Heart left ventricle (tissue), 16 donors: ENCODE measurements around the gene RAB5IF. TPM values are rescaled to one million over a fixed set of nuclear protein-coding genes. Genes with fewer than 3 reads are reported as not detected.
"Not testable (repeated sequence)": the region's sequence is repeated elsewhere in the genome, so short reads cannot be mapped to it uniquely, and the experiment has no call there.

ENCODE experiments used
- ATAC-seq, 4 donors: fragments of 200-7000 bp; cut with Tn5 transposase; one replicate each; pipeline ENCODE4 v1.9.1; 2020 to 2022; ENCODE audit warnings: moderate library complexity in 4 of 4, mild to moderate bottlenecking in 3 of 4, moderate number of reproducible peaks in 1 of 4
- DNase-seq, 5 donors: peaks; one replicate each; pipeline ENCODE4 v3.0.0-alpha.2; 2020
- H3K27ac ChIP-seq, 12 donors: fragments of 200-600 bp; sonication (generic) in 4 of 12; one replicate each; pipeline versions ENCODE4 v1.5.0 to v1.8.0; 2016 to 2022; ENCODE audit warnings: mild to moderate bottlenecking in 2 of 12
- H3K27me3 ChIP-seq, 9 donors: fragments of 200-600 bp; sonication (generic) in 2 of 9; one replicate each; pipeline versions ENCODE4 v1.5.1 to v1.8.0; 2016 to 2022; ENCODE audit warnings: mild to moderate bottlenecking in 3 of 9
- H3K36me3 ChIP-seq, 9 donors: fragments of 200-600 bp; sonication (generic) in 2 of 9; one replicate each; pipeline versions ENCODE4 v1.5.0 to v1.8.0; 2018 to 2022; ENCODE audit warnings: mild to moderate bottlenecking in 2 of 9
- H3K4me1 ChIP-seq, 12 donors: fragments of 200-600 bp; sonication (generic) in 4 of 12; one replicate each; pipeline versions ENCODE4 v1.5.0 to v1.8.0; 2016 to 2022; ENCODE audit warnings: mild to moderate bottlenecking in 3 of 12
- H3K4me3 ChIP-seq, 12 donors: fragments of 200-600 bp; sonication (generic) in 4 of 12; one replicate each; pipeline versions ENCODE4 v1.5.0 to v1.8.0; 2017 to 2022; ENCODE audit warnings: mild to moderate bottlenecking in 9 of 12, moderate library complexity in 4 of 12
- H3K9me3 ChIP-seq, 12 donors: fragments of 200-600 bp; sonication (generic) in 4 of 12; one replicate each; pipeline versions ENCODE4 v1.5.0 to v1.8.0; 2016 to 2022; ENCODE audit warnings: mild to moderate bottlenecking in 1 of 12
- POLR2A ChIP-seq, 2 donors: fragments of 450-650 bp; IDR thresholded peaks; one replicate each; pipeline ENCODE4 v1.6.1; 2017; ENCODE audit warnings: antibody characterized with exemption in 2 of 2, mild to moderate bottlenecking in 2 of 2, moderate library complexity in 2 of 2
- WGBS, 4 donors: extraction: QIAGEN DNeasy Blood & Tissue Kit in 2 of 4; methylation state at CpG; one replicate each; pipeline versions ENCODE4 v1.1.5 to v1.1.7; 2013 to 2018; 5-methylcytosine and 5-hydroxymethylcytosine counted together
- intact Hi-C, 10 donors: fragments of 100-400 bp; cut with DNase I; formaldehyde crosslinking; loops; one replicate each; pipeline versions ENCODE4 v1.11.1 to v1.14.2; 2022
- long read RNA-seq, 3 donors: library from polyadenylated mRNA; unstranded; transcript quantifications; one replicate each; pipeline ENCODE4 v2.0.0, GENCODE V29; 2020 to 2021
- polyA plus RNA-seq, 2 donors: library from polyadenylated mRNA; stranded (reverse); fragments of 200-250 nt; gene quantifications; one replicate each; pipeline ENCODE4 v1.2.3, GENCODE V29; 2013
- total RNA-seq, 9 donors: library from RNA; depleted of rRNA in 2 of 9; stranded (reverse); fragments of >200 nt in 2 of 9; fragmentation: NEBNext Ultra II Directional in 3 of 9; extraction: Animal tissue kit (Norgen Biotek cat#: 25700) in 3 of 9; gene quantifications; one replicate each; pipeline versions ENCODE4 v1.1.0 to v1.2.4, GENCODE V29; 2016 to 2023
- TF ChIP-seq, protein P1 (sequence below), 12 donors: fragments of 200-600 bp; sonication (generic) in 4 of 12; IDR thresholded peaks; one replicate each; pipeline versions ENCODE4 v1.5.0 to v1.8.0; 2018 to 2022; ENCODE audit warnings: antibody characterized with exemption in 12 of 12, mild to moderate bottlenecking in 5 of 12
- donor health status: ischemic (EF 13 %, LVEDD 7.1; RV severe dilation, severe dysfunction).
- donor health status: healthy with polysubstance abuse.
- donor health status: DM: no; HTN: yes; CAD: no.
- donor health status: DM: no; HTN: no; CAD: no.
- donor health status: ischemic (EF 25% LVEDD 6.9; RV normal size, moderate dysfunction).
- donor health status: ischemic (EF 25% LVEDD 5.7; RV mildly dilated, moderate dysfunction).
- donor health status: healthy.
- donor health status: DM: yes; HTN: yes; CAD: no.
- donor health status: ischemic (EF 35%, LVEDD 5.7; RV mildly dilated, moderate dysfunction).
- donor health status: nonischemic (EF 11% LVEDD 7.7; RV severe dilation, severe dysfunction).
- donor health status: DM: yes; HTN: yes; CAD: no.
- donor health status: PGD.
- donor health status: ischemic (EF 29% LVEDD 5.4; RV normal size, mild dysfunction).
- donor health status: nonischemic (EF 23%, LVEDD 6.1; RV moderate dilation, normal function).

The RAB5IF gene
- total RNA-seq (10 to 100 TPM; 35.5 to 87.7 (median 63.1) TPM), polyA plus RNA-seq (100 to 1,000 TPM in 1 of 2 donors, 10 to 100 TPM in 1; 58.1 to 101 TPM)
- long read RNA-seq, donor 1, transcript RAB5IF-202 (4 exons, 1,114 nt) = major isoform, 75 of 79 reads
- long read RNA-seq, donor 1, partial matches to known transcripts = 1 of 79 reads
- long read RNA-seq, donor 1, other reads (novel, unspliced or antisense) = 3 of 79 reads
- long read RNA-seq, donor 2, transcript RAB5IF-202 (4 exons, 1,114 nt) = major isoform, 25 of 28 reads
- long read RNA-seq, donor 2, partial matches to known transcripts = 0 of 28 reads
- long read RNA-seq, donor 2, other reads (novel, unspliced or antisense) = 1 of 28 reads
- long read RNA-seq, donor 3, transcript RAB5IF-202 (4 exons, 1,114 nt) = major isoform, 63 of 75 reads
- long read RNA-seq, donor 3, partial matches to known transcripts = 0 of 75 reads
- long read RNA-seq, donor 3, other reads (novel, unspliced or antisense) = 7 of 75 reads

DNA sequence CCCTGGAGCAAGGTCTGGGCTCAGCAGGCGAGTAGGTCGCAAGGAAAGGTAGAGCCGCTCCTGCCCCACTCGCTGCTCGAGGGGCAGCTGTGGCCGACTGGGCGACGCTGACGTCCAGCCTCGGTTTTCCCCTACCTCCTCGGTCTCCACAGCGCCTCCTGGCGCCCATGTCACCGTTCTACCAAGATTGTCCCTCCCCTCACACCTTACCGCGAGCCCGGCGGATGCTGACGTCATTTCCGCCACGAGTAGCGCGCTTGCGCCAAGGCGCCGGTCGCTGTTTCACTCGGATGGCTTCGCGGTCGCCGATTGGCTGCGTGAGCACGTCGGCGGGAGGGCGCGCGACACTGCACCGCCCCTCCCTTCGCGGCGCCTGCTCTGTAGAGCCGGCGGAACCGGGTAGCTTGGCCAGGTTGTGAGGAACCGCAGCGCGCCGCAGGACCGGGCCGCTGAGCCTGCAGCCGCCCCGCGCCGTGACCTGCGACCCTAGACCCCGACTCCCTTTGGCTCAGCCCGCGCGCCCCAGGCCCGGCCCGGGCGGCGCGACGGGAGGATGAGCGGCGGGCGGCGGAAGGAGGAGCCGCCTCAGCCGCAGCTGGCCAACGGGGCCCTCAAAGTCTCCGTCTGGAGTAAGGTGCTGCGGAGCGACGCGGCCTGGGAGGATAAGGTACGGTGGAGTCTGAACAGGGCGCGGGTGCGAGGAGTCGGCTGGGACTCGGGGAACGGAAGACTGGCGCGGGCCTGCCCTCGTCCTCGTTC is at the start of gene RAB5IF:
Gene RAB5IF, plus strand, starts transcription at position 381 of the 759 bp plus-strand sequence. Its CDS starts 173 bp downstream, at position 554.
- 0 to 3% (median 0%) methylated on average over 8 to 90 of the region's 90 CpGs for WGBS, 4 donors
- Histone ChIP-seq H3K27ac (peak within 1 kb of the TSS; percentile 72 to 96 (median 88)), H3K9me3 (no peaks in the 10 kb centered on the region), H3K36me3 (peaks cover 0 to 31% (median 28%) of the 10 kb centered on the region in 9 donors), H3K27me3 (no peaks in the 10 kb centered on the region), H3K4me3 (peak within 1 kb of the TSS; percentile 78 to 99 (median 93)), H3K4me1 (peaks cover 4 to 34% (median 20%) of the 10 kb centered on the region in 12 donors)
- DNase-seq (peak; percentile 99 to 100 (median 99)), ATAC-seq (peak; percentile 97 to 99 (median 98))
- TF ChIP-seq, protein P1, sequence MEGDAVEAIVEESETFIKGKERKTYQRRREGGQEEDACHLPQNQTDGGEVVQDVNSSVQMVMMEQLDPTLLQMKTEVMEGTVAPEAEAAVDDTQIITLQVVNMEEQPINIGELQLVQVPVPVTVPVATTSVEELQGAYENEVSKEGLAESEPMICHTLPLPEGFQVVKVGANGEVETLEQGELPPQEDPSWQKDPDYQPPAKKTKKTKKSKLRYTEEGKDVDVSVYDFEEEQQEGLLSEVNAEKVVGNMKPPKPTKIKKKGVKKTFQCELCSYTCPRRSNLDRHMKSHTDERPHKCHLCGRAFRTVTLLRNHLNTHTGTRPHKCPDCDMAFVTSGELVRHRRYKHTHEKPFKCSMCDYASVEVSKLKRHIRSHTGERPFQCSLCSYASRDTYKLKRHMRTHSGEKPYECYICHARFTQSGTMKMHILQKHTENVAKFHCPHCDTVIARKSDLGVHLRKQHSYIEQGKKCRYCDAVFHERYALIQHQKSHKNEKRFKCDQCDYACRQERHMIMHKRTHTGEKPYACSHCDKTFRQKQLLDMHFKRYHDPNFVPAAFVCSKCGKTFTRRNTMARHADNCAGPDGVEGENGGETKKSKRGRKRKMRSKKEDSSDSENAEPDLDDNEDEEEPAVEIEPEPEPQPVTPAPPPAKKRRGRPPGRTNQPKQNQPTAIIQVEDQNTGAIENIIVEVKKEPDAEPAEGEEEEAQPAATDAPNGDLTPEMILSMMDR (IDR thresholded peaks at IDR 0.05) = peak; percentile 76 to 98 (median 94)
- peak in 1 of 2 donors; percentile 90 for TF ChIP-seq POLR2A (IDR thresholded peaks at IDR 0.05)
- intact Hi-C loops = loop anchor here in 8 of 10 donors (1.0 to 10.0 kb wide), 8 partner anchors 33 to 401 kb away; partner anchors contain the start of genes DSN1 (in 1 of the 8), NDRG3 (in 1 of the 8) and TGIF2 (in 1 of the 8)

GRCh38 chr20:36562724-36563123 is 42.9 kb upstream of the RAB5IF start:
- DNase-seq (no peak), ATAC-seq (no peak)
- Histone ChIP-seq H3K4me3 (no peak overlapping the region), H3K27me3 (no peaks in the 10 kb centered on the region), H3K4me1 (no peaks in the 10 kb centered on the region), H3K9me3 (peaks cover 0 to 12% (median 5%) of the 10 kb centered on the region in 12 donors), H3K36me3 (no peaks in the 10 kb centered on the region), H3K27ac (no peak overlapping the region)
- no peak for TF ChIP-seq POLR2A (IDR thresholded peaks at IDR 0.05)
- TF ChIP-seq, protein P1 (IDR thresholded peaks at IDR 0.05) = no peak
- intact Hi-C loops = no loop called here
- 76 to 84% (median 82%) methylated on average over 2 of the region's 2 CpGs for WGBS, 4 donors

DNA sequence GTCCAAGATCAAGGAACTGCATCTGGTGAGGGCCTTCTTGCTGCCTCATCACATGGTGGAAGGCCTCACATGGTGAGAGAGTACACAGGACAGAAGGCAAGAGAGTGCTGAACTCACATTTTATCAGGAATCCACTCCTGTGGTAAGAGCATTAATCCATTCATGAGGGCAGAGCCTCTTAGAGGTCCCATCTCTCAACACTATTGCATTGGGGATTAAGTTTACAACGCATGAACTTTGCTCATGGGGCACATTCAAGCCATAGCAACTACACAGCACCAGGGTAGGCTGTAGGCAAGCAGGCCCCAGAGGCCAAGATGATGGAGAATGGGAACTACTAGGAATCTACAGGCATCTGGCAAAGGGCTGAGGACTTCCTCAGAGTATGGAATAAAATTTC is 42.2 kb upstream of the RAB5IF start:
- H3K27me3 ChIP-seq = no peaks in the 10 kb centered on the region
- no peaks in the 10 kb centered on the region for H3K4me1 ChIP-seq
- DNase-seq (no peak), ATAC-seq (no peak)
- no peak for TF ChIP-seq POLR2A (IDR thresholded peaks at IDR 0.05)
- TF ChIP-seq, protein P1 (IDR thresholded peaks at IDR 0.05) = no peak
- intact Hi-C loops = no loop called here
- WGBS, 4 donors = 90 to 94% (median 92%) methylated on average over 1 of the region's 1 CpG
- peaks cover 0 to 12% (median 5%) of the 10 kb centered on the region in 12 donors for H3K9me3 ChIP-seq
- H3K4me3 ChIP-seq = no peak overlapping the region
- H3K27ac ChIP-seq = no peak overlapping the region
- no peaks in the 10 kb centered on the region for H3K36me3 ChIP-seq

- WGBS, 4 donors = 94 to 95% (median 95%) methylated on average over 13 of the region's 13 CpGs
- H3K27me3 ChIP-seq, ATAC-seq, H3K27ac ChIP-seq, H3K36me3 ChIP-seq, intact Hi-C loops, H3K4me1 ChIP-seq, DNase-seq, H3K4me3 ChIP-seq: not testable (repeated sequence)
- peaks cover 0 to 12% (median 5%) of the 10 kb centered on the region in 12 donors for H3K9me3 ChIP-seq
Observed at GRCh38 chr20:36564078-36564725, 41.4 kb upstream of the RAB5IF start.

- DNase-seq, H3K27me3 ChIP-seq, intact Hi-C loops, ATAC-seq, H3K27ac ChIP-seq, H3K4me3 ChIP-seq, H3K36me3 ChIP-seq, H3K4me1 ChIP-seq: not testable (repeated sequence)
- H3K9me3 ChIP-seq = peaks cover 0 to 12% (median 5%) of the 10 kb centered on the region in 12 donors
- 96 to 97% (median 96%) methylated on average over 6 of the region's 6 CpGs for WGBS, 4 donors
Observed at GRCh38 chr20:36564726-36565121, 40.9 kb upstream of the RAB5IF start.
